HFF-Myc (cell line): ENCODE data around the gene CDKAL1.

Experiments used
- DNase-seq: peaks from one replicate; pipeline ENCODE4 v3.0.0-alpha.2; 2011; ENCODE audit warnings: low read depth; ENCODE audit errors: extremely low read depth
- H3K4me3 ChIP-seq: replicated peaks from 2 replicates; pipeline ENCODE4 v1.5.1; 2011; ENCODE audit warnings: low read depth, mild to moderate bottlenecking, control low read depth, low read length
- TF ChIP-seq, protein P1 (sequence below): IDR thresholded peaks from 2 replicates; pipeline ENCODE4 v1.5.1; 2012; ENCODE audit warnings: mild to moderate bottlenecking, low read depth, low read length, control low read depth; ENCODE audit errors: missing control alignments

The CDKAL1 gene

DNA sequence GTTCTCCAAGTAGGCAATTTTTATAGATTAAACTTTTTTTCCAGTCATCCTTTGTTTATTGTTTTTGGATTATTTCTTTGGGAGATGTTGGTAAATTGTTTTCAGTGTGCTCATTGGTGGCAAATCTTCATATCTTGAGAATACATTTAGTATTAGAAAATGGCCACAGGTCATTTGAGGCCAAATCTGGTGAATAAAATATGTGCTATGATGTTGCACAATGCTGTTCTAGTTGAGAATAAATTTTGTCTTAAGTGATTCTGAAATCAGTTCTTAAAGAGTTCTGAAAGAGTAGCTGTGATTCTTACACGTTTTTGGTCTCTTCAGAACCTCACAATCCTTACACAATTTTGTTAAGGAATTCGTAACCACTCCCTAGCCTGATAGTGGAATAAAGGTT, 20.1 kb downstream of the CDKAL1 start:
- TF ChIP-seq, protein P1, sequence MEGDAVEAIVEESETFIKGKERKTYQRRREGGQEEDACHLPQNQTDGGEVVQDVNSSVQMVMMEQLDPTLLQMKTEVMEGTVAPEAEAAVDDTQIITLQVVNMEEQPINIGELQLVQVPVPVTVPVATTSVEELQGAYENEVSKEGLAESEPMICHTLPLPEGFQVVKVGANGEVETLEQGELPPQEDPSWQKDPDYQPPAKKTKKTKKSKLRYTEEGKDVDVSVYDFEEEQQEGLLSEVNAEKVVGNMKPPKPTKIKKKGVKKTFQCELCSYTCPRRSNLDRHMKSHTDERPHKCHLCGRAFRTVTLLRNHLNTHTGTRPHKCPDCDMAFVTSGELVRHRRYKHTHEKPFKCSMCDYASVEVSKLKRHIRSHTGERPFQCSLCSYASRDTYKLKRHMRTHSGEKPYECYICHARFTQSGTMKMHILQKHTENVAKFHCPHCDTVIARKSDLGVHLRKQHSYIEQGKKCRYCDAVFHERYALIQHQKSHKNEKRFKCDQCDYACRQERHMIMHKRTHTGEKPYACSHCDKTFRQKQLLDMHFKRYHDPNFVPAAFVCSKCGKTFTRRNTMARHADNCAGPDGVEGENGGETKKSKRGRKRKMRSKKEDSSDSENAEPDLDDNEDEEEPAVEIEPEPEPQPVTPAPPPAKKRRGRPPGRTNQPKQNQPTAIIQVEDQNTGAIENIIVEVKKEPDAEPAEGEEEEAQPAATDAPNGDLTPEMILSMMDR, result no peak
- DNase-seq, result no peak
- H3K4me3 ChIP-seq, result no peak overlapping the region

DNA sequence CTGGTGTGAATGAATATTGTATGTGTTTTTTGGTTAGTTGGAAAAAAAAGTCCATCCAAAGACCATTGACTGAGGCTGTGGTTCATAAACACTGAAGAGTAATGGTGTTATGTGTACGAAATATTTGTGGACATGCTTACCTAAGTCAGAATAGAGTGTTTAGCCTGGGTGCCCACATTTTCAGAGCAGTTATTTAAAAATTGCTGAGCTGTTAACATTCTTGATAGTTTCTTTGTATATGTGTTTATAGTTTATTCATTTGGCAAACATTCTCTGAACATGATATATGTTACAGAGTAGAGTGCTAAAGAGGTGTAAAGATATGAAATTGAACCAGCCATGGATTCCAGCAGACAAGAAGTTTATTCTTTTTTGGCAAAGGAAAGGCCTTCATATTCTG, 20.6 kb downstream of the CDKAL1 start:
- TF ChIP-seq, protein P1, result no peak
- DNase-seq, result no peak
- no peak overlapping the region for H3K4me3 ChIP-seq

DNA sequence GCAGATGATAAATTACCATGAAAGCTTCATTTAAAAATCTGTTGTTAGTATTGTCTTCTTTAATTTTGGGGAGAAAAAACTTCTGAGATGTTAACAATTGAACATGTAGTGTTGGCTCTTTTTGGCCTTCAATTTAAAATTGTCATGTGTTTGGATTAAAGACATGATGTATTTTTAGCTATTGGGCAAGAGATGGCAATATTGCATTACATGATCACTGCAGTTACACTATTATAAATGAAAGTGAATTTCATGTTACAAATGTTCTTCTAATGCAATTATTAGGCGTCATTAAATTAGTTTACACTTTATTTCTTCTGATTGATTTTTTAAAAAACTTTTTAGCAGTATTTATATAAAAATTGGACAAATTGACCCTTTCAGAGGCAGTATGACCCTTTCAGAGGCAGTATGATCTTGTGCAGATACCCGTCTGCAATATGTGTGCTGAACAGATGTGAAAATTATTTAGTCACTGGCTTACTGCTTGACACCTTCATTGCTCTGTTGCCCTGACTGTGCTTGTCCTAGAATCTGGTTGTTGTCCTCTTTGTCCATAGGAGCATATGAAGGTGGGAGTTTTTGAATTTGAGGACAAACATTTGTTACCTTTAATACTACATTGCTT, 25.8 kb downstream of the CDKAL1 start:
- no peak for DNase-seq

DNA sequence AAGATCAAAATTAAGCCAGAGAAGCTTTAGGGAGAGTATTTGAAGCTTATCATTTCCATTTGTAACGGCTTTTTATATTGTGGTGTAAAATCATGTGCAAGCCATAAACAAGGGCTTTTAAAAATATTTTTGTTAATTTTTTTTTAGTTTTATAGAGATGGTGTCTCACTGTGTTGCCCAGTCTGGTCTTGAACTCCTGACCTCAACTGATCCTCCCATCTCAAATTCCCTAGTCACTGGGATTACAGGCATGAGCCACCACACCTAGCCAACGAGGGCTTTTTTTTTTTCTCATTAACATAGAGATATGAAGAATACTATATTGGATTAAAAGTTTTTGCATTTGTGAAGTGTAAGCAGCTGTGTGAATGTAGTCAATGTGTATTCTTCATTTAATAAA, 29.1 kb downstream of the CDKAL1 start:
- no peak overlapping the region for H3K4me3 ChIP-seq
- no peak for DNase-seq
- TF ChIP-seq, protein P1, result no peak

More for the DNA sequence above, 25.8 kb downstream of the CDKAL1 start:
- no peak overlapping the region for H3K4me3 ChIP-seq
- TF ChIP-seq, protein P1, result no peak

DNA sequence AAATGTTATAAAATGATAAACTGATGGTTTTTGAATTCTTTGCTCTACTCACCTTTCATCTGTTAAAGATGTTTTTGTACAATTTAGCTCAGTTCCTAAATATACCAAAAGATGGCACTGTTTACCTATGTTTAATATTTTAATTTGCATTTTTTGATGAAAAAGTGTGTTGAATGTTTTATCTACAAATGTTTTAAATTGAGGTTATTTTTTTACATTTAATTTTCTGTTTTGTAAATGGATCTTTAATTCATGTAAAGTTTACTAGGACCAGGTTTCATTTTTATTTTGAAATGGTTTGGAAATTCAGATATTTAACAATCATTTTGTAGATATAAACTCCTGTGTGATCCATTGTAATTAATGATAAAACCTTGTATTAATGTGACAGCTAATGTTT, 30.0 kb downstream of the CDKAL1 start:
- TF ChIP-seq, protein P1, result peak; percentile 6
- no peak overlapping the region for H3K4me3 ChIP-seq
- no peak for DNase-seq

DNA sequence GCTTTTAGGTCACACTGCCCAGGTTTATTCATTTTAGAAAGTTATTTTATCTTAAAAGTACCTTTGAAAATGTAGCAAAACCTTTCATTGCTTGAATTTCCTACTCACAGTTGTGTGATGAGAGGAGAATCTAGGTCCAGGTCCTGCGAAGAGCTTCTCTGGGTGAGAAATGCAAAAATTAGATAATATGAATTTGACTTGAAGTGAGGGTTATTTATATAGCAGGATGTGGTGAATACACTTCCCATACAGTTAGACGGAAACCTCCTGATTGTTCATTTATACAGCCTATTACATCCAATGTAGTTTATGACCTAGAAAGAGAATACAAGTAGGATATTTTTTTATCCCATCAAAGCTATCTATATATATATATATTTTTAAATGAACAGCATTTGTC, 30.5 kb downstream of the CDKAL1 start:
- no peak overlapping the region for H3K4me3 ChIP-seq
- DNase-seq, result no peak

More for the DNA sequence above, 30.5 kb downstream of the CDKAL1 start:
- TF ChIP-seq, protein P1, result no peak
